ENCODE results near the gene ZCCHC10.
"Not testable (repeated sequence)": the region's sequence is repeated elsewhere in the genome, so short reads cannot be mapped to it uniquely, and the experiment has no call there.

Gene ZCCHC10

DNA sequence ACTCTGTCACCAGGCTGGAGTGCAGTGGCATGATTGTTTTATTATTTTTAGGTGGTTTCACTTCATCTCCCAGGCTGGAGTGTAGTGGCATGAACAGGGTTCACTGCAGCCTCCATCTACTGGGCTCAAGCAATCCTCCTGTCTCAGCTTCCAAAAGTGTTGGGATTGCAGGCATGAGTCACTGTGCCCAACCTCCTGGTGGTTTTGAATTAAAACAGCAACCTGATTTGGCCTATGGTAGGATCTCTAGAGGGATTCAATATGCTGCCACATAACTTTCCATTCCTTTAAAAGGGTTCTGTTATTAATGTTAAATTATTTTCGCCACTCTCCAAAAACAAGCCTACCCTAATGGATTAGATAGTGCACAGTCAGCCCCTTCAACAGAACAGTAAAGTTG, 15.6 kb upstream of the ZCCHC10 start:
- DNase-seq (ENCODE audit: low read depth in 2 of 2), result no peak

DNA sequence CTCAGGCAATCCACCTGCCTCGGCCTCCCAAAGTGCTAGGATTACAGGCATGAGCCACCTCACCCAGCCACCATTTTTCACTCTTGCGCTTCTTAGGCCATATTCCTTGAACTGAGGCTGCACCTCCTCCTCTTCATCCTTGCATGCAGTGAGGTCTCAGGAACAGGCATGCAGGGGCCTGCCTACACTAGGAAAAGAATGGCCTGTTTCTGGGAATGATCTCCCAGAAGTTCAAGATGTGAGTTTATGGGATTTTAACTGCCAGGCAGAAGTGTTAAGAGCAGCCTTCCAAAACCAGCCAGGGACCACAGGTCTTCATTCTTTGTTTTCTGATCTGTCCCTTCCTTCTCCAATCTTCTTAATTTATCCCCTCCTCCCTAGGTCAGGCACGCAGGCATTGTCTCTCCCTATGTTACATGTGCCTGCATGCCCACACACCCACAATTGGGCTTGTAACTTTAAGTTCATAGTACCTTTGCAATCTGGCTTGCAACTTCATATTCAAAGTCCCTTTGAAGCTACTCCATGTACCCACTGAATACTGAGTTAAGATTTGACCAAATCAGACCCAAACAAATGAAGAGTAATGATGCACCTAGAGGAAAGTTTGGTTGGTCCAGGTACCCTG, 14.9 kb upstream of the ZCCHC10 start:
- DNase-seq (ENCODE audit: low read depth in 2 of 2), result no peak

DNA sequence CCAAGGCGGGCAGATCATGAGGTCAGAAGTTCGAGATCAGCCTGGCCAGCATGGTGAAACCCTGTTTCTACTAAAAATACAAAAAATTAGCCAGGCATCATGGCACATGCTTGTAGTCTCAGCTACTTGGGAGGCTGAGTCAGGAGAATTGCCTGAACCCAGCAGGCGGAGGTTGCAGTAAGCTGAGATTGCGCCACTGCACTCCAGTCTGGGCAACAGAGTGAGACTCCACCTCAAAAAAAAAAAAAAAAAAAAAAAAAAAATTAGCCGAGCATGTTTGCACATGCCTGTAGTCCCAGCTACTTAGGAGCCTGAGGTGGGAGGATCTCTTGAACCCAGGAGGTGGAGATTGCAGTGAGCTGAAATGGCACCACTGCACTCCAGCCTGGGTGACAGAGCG, 10.3 kb upstream of the ZCCHC10 start:
- not testable (repeated sequence) for DNase-seq (ENCODE audit: low read depth in 2 of 2)

GRCh38 chr5:133035224-133035623, 8.9 kb upstream of the ZCCHC10 start:
- no peak for DNase-seq (ENCODE audit: low read depth in 2 of 2)

- DNase-seq (ENCODE audit: low read depth in 2 of 2), result no peak
These were observed 7.7 kb upstream of the ZCCHC10 start for GRCh38 chr5:133034064-133034463.

DNA sequence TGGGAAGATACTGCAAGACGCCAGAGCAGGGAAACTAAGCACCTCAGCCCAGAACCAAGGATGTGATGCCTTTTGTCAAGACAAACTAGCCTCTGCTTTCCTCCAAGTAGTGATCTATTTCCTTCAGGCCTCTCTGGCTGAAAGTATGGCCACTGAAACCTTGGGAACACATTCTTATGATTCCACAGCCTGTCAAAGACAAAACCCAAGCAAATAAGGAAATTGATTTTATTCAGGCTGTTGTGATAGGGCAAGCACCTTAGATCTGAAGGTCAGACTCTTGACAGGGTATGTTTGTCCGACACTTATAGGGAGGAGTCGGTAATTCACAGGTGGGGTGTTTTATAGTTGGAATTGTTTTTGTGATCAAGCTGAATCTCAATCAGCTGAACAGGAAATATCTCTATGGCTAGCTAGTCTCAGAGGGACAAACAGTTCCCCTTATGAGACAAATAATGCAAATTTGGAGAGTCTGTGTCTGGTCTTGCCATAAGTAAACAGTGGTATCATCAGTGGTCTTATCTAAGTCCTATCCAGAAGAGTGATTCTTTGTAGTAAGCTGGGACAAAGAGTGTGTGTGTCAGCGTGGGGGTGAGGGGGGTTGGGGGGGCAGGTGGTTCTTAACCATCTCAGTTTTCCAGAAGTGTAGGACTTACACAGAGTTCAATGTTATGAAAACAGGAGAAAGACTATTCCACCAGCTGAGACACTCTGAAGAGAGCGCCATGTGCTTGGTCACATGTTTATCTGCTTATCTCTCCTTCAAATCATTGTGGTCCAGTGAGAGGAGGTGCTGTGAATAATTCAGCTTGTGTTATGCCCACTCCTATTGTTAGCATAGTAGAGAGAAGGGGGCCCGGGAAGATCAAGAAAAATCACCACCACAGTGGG, 6.7 kb upstream of the ZCCHC10 start:
- DNase-seq (ENCODE audit: low read depth in 2 of 2), result no peak

DNA sequence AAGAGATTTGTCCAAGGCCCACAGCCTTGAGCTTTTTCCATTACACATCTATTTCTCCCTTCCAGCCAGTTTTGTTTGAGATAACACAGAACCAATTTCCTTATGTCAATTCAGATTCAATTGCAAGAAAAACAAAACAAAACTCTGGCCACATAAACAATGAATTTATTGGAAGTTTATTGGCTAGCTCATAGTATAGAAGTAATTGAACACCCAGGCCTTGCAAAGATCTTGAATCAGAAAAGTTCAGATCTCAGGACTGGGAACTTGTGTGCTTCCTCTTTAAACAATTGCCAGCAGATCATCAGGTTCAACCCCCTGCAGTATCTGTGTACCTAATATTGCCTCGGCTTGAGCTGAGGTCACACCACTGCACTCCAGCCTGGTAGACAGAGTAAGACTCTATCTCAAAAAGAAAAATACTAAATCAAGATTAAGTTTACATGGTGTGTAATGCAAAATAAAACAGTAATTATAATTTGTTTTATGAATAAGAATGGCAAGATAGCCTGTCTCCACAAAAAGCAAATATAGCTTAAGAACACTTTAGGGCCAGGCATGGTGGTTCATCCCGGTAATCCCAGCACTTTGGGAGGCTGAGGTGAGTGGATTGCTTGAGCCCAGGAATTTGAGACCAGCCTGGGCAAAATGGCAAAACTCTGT, 4.1 kb upstream of the ZCCHC10 start:
- DNase-seq (ENCODE audit: low read depth in 2 of 2), result no peak

DNA sequence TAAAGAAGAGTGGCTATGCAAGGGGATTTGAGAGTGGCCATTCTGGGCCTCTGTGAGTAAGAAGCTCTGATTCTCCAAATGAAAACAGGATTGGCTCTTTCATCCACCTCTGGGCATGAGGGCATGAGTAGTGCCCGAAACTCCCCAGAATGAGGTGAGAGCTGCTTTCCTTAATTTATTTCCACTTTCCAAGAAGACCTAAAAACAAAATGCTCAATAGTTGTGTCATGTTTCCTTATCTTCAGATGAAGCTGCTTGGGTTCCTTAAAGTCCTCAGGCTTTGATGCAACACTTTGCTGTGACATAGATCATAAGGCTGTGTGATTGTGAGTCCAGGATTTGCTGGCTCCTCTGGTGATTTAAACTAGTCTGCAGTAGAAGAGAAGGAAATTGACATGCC, 3.1 kb upstream of the ZCCHC10 start:
- no peak for DNase-seq (ENCODE audit: low read depth in 2 of 2)

DNA sequence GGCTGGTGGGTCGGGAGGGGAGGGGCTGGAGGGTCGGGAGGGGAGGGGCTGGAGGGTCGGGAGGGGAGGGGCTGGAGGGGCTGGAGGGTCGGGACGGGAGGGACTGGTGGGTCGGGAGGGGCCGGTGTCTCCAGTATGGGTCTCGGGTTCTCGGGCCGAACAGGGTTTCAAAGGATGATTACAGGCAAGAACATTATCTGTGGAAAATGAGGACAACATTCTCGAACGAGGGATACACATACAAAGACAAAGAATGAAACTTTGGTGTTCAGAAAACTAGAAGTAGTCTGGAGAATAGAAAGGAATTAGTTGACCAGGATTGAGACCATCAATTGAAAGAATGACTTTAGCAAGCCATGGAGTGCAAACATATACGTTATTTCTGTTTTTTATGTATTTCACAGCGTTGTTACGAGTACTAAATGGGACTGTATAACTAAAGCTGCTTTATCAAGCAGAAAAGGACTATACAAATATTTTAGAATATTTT, 360 bp upstream of the ZCCHC10 start:
- DNase-seq (ENCODE audit: low read depth in 2 of 2), result no peak

DNA sequence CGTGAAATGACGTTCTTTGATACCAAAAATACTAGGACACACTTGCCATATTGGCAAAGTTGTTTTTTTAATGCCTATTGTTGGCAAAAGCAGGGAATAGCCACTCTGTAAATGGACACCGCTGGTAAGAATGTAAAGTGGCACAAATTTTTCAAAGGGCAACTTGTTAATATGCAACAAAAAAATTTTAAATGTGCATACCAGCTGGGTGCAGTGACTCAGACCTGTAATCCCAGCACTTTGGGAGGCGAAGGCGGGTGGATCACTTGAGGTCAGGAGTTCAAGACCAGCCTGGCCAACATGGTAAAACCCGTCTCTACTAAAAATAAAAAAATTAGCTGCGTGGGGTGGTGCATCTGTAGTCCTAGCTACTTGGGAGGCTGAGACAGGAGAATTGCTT, 6.9 kb downstream of the ZCCHC10 start:
- not testable (repeated sequence) for DNase-seq (ENCODE audit: low read depth in 2 of 2)

- no peak for DNase-seq (ENCODE audit: low read depth in 2 of 2)
These were observed 8.4 kb downstream of the ZCCHC10 start for GRCh38 chr5:133017964-133018363.

DNA sequence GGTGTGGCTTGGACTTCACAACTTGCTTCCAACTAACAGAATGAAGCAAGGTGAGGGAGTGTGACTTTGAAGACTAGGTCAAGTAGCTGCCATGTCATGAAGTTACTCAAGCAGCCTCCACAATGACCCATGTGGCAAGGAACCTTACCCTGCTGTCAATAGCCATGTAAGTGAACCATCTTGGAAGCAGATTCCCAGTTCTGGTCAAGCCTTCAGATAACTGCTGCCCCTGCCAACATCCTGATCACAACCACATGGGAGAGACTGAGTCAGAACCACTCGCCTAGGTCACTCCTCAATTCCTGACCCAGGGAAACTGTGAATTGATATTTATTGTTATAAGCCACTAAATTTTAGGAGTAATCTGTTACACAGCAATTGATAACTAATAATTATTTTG, 10.9 kb downstream of the ZCCHC10 start:
- DNase-seq (ENCODE audit: low read depth in 2 of 2), result no peak

GRCh38 chr5:133008455-133008854, 17.9 kb downstream of the ZCCHC10 start:
- DNase-seq (ENCODE audit: low read depth in 2 of 2), result not testable (repeated sequence)

- no peak for DNase-seq (ENCODE audit: low read depth in 2 of 2)
These were observed 19.7 kb downstream of the ZCCHC10 start for GRCh38 chr5:133006653-133007052.

DNA sequence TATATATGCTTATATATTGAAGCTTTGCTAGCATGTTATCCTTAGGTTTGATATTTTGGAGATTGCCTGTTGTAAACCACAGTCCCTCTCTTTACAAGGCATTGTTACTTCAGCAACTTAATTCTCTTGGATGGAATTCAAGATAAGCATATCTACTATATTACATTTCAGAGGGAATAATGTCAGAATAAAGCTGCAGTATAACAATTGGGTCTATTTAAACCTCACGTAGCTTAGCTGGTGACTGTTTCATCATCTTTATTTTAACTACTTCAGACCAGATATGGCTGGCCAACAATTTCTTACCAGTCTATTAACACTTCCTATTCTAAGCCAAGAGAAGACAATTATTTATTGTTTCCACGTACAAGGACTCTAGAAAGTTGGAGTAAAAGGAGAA, 27.1 kb downstream of the ZCCHC10 start:
- no peak for DNase-seq (ENCODE audit: low read depth in 2 of 2)

DNA sequence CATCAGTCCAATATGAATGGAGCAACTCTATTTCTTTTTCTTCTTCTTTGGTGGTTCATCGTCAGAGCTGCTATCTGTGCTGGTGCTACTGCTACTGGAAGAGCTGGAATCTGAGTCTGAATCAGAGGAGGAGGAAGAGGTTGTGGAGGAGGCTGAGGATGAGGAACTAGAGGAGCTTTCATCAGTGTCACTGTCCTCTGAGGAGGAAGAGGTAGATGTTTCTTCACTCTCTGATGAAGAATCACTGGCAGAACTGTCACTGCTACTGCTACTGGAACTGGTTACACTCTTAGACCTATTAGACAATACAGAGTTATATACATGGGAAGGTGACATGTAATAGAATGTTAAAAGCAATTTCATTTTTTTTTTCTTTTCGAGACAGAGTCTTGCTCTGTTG, 27.8 kb downstream of the ZCCHC10 start:
- no peak for DNase-seq (ENCODE audit: low read depth in 2 of 2)

GRCh38 chr5:132996307-132996706, 30.0 kb downstream of the ZCCHC10 start:
- DNase-seq (ENCODE audit: low read depth in 2 of 2), result no peak

- DNase-seq (ENCODE audit: low read depth in 2 of 2), result no peak
These were observed 38.6 kb downstream of the ZCCHC10 start for GRCh38 chr5:132987531-132988408.

DNA sequence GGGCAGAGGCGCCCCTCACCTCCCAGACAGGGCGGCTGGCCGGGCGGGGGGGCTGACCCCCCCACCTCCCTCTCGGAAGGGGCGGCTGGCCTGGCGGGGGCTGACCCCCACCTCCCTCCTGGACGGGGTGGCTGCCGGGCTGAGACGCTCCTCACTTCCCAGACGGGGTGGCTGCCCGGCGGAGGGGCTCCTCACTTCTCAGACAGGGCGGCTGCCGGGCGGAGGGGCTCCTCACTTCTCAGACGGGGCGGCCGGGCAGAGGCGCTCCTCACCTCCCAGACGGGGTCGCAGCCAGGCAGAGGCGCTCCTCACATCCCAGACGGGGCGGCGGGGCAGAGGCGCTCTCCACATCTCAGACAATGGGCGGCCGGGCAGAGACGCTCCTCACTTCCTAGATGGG, 43.4 kb downstream of the ZCCHC10 start:
- DNase-seq (ENCODE audit: low read depth in 2 of 2), result not testable (repeated sequence)

DNA sequence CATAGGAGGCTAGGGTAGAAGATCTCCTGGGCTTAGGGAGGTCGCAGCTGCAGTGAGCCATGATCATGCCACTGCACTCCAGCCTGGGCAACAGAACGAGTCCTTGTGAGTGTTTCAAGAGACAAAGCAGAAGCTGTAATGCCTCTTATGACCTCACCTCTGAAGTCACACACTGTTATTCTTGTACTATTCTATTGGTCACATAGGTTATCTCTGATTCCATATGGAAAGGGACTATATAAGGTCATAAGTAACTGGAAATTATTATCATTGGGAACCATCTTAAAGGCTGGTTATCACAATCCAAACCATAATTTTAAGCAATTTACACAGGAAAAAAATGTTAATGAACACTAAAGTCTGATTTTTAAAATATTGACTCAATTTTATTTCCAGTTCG, 45.1 kb downstream of the ZCCHC10 start:
- DNase-seq (ENCODE audit: low read depth in 2 of 2), result no peak

GRCh38 chr5:132979976-132980375, 46.4 kb downstream of the ZCCHC10 start:
- DNase-seq (ENCODE audit: low read depth in 2 of 2), result no peak
